Hepatocyte (in vitro differentiated cells): Measurements from ENCODE around the gene STXBP1. TPM values are rescaled to one million over a fixed set of nuclear protein-coding genes. Genes with fewer than 3 reads are reported as not detected.

ENCODE experiments used
- DNase-seq: peaks from one replicate; pipeline ENCODE4 v3.0.0-alpha.2; 2016; ENCODE audit warnings: low spot score
- H2AFZ ChIP-seq: fragments of 200-600 bp; sonication (generic); 2 replicates; pipeline ENCODE4 v1.6.0; 2016; ENCODE audit warnings: antibody characterized with exemption, mild to moderate bottlenecking
- H3K27ac ChIP-seq: fragments of 200-600 bp; sonication (generic); 2 replicates; pipeline ENCODE4 v1.5.1; 2016; ENCODE audit warnings: mild to moderate bottlenecking
- H3K27me3 ChIP-seq: fragments of 200-600 bp; sonication (generic); 2 replicates; pipeline ENCODE4 v1.6.1; 2016
- H3K36me3 ChIP-seq: fragments of 200-600 bp; sonication (generic); replicated peaks from 2 replicates; pipeline ENCODE4 v1.5.1; 2016; ENCODE audit warnings: low read depth; ENCODE audit not compliant: insufficient read depth
- H3K4me1 ChIP-seq: fragments of 200-600 bp; sonication (generic); 2 replicates; pipeline ENCODE4 v1.5.1; 2016; ENCODE audit warnings: mild to moderate bottlenecking, moderate library complexity; ENCODE audit not compliant: insufficient read depth
- H3K4me2 ChIP-seq: fragments of 200-600 bp; sonication (generic); 2 replicates; pipeline ENCODE4 v1.6.0; 2016
- H3K4me3 ChIP-seq: fragments of 200-600 bp; sonication (generic); 2 replicates; pipeline ENCODE4 v1.5.1; 2016; ENCODE audit warnings: mild to moderate bottlenecking
- H3K79me2 ChIP-seq: fragments of 200-600 bp; sonication (generic); 2 replicates; pipeline ENCODE4 v1.6.0; 2017; ENCODE audit warnings: mild to moderate bottlenecking
- H3K9me2 ChIP-seq: fragments of 200-600 bp; sonication (generic); replicated peaks from 2 replicates; pipeline ENCODE4 v1.6.0; 2017; ENCODE audit warnings: mild to moderate bottlenecking; ENCODE audit not compliant: insufficient read depth
- H3K9me3 ChIP-seq: fragments of 200-600 bp; sonication (generic); 2 replicates; pipeline ENCODE4 v1.5.1; 2016; ENCODE audit warnings: low read depth, mild to moderate bottlenecking
- H4K20me1 ChIP-seq: fragments of 200-600 bp; sonication (generic); 2 replicates; pipeline ENCODE4 v1.6.0; 2016; ENCODE audit warnings: mild to moderate bottlenecking; ENCODE audit not compliant: insufficient read depth, poor library complexity, severe bottlenecking
- CTCF ChIP-seq: fragments of 200-600 bp; sonication (generic); IDR thresholded peaks from 2 replicates; pipeline ENCODE4 v1.5.1; 2016; ENCODE audit warnings: antibody characterized with exemption, mild to moderate bottlenecking; ENCODE audit not compliant: poor library complexity
- EZH2 ChIP-seq: fragments of 200-600 bp; sonication (generic); IDR thresholded peaks from 2 replicates; pipeline ENCODE4 v1.6.1; 2016; ENCODE audit warnings: antibody characterized with exemption, mild to moderate bottlenecking, borderline replicate concordance
- EZH2phosphoT487 ChIP-seq: fragments of 200-600 bp; sonication (generic); IDR thresholded peaks from one replicate; pipeline ENCODE4 v1.6.1; 2018; ENCODE audit warnings: antibody characterized with exemption, mild to moderate bottlenecking, low read depth, moderate library complexity; ENCODE audit not compliant: unreplicated experiment, severe bottlenecking
- WGBS: methylation state at CpG from one replicate; pipeline ENCODE4 v1.1.6; 2016; ENCODE audit warnings: low lambda C conversion rate; ENCODE audit errors: missing lambda C conversion rate; 5-methylcytosine and 5-hydroxymethylcytosine counted together
- polyA plus RNA-seq: library from polyadenylated mRNA; unstranded; fragments of >200 nt; fragmentation: Nextera tagmentation; extraction: Ambion mirVana; gene quantifications from 2 replicates; pipeline ENCODE4 v1.2.1, GENCODE V29; 2016
- total RNA-seq: library from RNA; depleted of rRNA; stranded (reverse); fragments of >200 nt; gene quantifications from 2 replicates; pipeline ENCODE4 v1.2.3, GENCODE V29; 2014

STXBP1 gene
- total and polyA plus RNA-seq, 2 experiments from 2014 or later, result 22.6 to 27.6 TPM

GRCh38 chr9:127733614-127734013 is 121.5 kb downstream of the STXBP1 start:
- WGBS, result 93% methylated on average over 2 of the region's 2 CpGs
- no peak for DNase-seq
- Histone ChIP-seq H3K27me3 (no peaks in the 10 kb centered on the region), H3K36me3 (no peaks in the 10 kb centered on the region), H3K27ac (no peak overlapping the region), H3K4me3 (no peak overlapping the region), H3K79me2 (peaks cover 5% of the 10 kb centered on the region), H2AFZ (no peak overlapping the region), H3K4me1 (peaks cover 4% of the 10 kb centered on the region), H3K9me2 (no peaks in the 10 kb centered on the region), H4K20me1 (no peaks in the 10 kb centered on the region), H3K9me3 (no peaks in the 10 kb centered on the region), H3K4me2 (no peak overlapping the region)
- TF ChIP-seq EZH2phosphoT487 (no peak), EZH2 (no peak), CTCF (no peak)

GRCh38 chr9:127734247-127734746 is 122.2 kb downstream of the STXBP1 start:
- H3K79me2 ChIP-seq, result peaks cover 5% of the 10 kb centered on the region

GRCh38 chr9:127734747-127735529 is 122.9 kb downstream of the STXBP1 start, which contains the start of gene TOR2A:
TSS of gene TOR2A (minus strand) at chr9:127735294. CDS start at chr9:127735270, 24 bp downstream.
- DNase-seq, result peak; percentile 99

More at GRCh38 chr9:127734247-127734746, 122.2 kb downstream of the STXBP1 start:
- no peak for DNase-seq
- WGBS, result 64% methylated on average over 21 of the region's 22 CpGs
- H3K27me3 ChIP-seq, result no peaks in the 10 kb centered on the region
- H3K9me2 ChIP-seq, result no peaks in the 10 kb centered on the region
- peaks cover 4% of the 10 kb centered on the region for H3K4me1 ChIP-seq
- no peak overlapping the region for H3K4me3 ChIP-seq
- no peaks in the 10 kb centered on the region for H3K36me3 ChIP-seq
- H2AFZ ChIP-seq, result no peak overlapping the region
- no peaks in the 10 kb centered on the region for H4K20me1 ChIP-seq
- peak overlapping the region; percentile 53 for H3K27ac ChIP-seq
- H3K9me3 ChIP-seq, result no peaks in the 10 kb centered on the region
- H3K4me2 ChIP-seq, result peak overlapping the region; percentile 80
- TF ChIP-seq CTCF (no peak), EZH2 (no peak), EZH2phosphoT487 (no peak)

More at GRCh38 chr9:127734747-127735529, 122.9 kb downstream of the STXBP1 start, which contains the start of gene TOR2A:
- Histone ChIP-seq H3K4me3 (peak within 1 kb of the TSS; percentile 56), H3K27me3 (no peaks in the 10 kb centered on the region), H3K36me3 (no peaks in the 10 kb centered on the region), H3K27ac (peak within 1 kb of the TSS; percentile 91), H3K9me3 (no peaks in the 10 kb centered on the region), H3K4me1 (peaks cover 4% of the 10 kb centered on the region), H2AFZ (peak within 1 kb of the TSS; percentile 65), H3K4me2 (peak within 1 kb of the TSS; percentile 80), H4K20me1 (no peaks in the 10 kb centered on the region), H3K79me2 (peaks cover 5% of the 10 kb centered on the region), H3K9me2 (no peaks in the 10 kb centered on the region)
- TF ChIP-seq CTCF, result peak; percentile 99
- no peak for TF ChIP-seq EZH2phosphoT487
- 2% methylated on average over 39 of the region's 76 CpGs for WGBS
